ENCODE data around the gene KCTD19.
"Not testable (repeated sequence)": the region's sequence is repeated elsewhere in the genome, so short reads cannot be mapped to it uniquely, and the experiment has no call there.

Gene KCTD19

GRCh38 chr16:67326472-67327309, at the start of gene KCTD19, which contains the start of gene LRRC36:
KCTD19 (minus strand) TSS chr16:67326741; CDS start chr16:67326707, 34 bp downstream.
LRRC36 (plus strand) TSS chr16:67326815; CDS start chr16:67326863, 48 bp downstream.
- DNase-seq (ENCODE audit: low read depth, low spot score) = no peak

GRCh38 chr16:67376012-67376411, 49.5 kb upstream of the KCTD19 start:
- not testable (repeated sequence) for DNase-seq (ENCODE audit: low read depth, low spot score)

- no peak for DNase-seq (ENCODE audit: low read depth, low spot score)
Measured at GRCh38 chr16:67372664-67373063, 46.1 kb upstream of the KCTD19 start.

- DNase-seq (ENCODE audit: low read depth, low spot score) = no peak
Measured at GRCh38 chr16:67370661-67371060, 44.1 kb upstream of the KCTD19 start.

- DNase-seq (ENCODE audit: low read depth, low spot score) = no peak
Measured at GRCh38 chr16:67364600-67365235, 38.2 kb upstream of the KCTD19 start.

GRCh38 chr16:67361038-67361437, 34.5 kb upstream of the KCTD19 start:
- DNase-seq (ENCODE audit: low read depth, low spot score) = no peak

GRCh38 chr16:67359540-67360269, 33.2 kb upstream of the KCTD19 start:
- not testable (repeated sequence) for DNase-seq (ENCODE audit: low read depth, low spot score)

GRCh38 chr16:67357561-67357960, 31.0 kb upstream of the KCTD19 start:
- no peak for DNase-seq (ENCODE audit: low read depth, low spot score)

- DNase-seq (ENCODE audit: low read depth, low spot score) = no peak
Measured at GRCh38 chr16:67356396-67356795, 29.9 kb upstream of the KCTD19 start.

- not testable (repeated sequence) for DNase-seq (ENCODE audit: low read depth, low spot score)
Measured at GRCh38 chr16:67352463-67352862, 25.9 kb upstream of the KCTD19 start.

- DNase-seq (ENCODE audit: low read depth, low spot score) = no peak
Measured at GRCh38 chr16:67350324-67350723, 23.8 kb upstream of the KCTD19 start.

GRCh38 chr16:67349172-67349571, 22.6 kb upstream of the KCTD19 start:
- DNase-seq (ENCODE audit: low read depth, low spot score) = no peak

GRCh38 chr16:67346341-67346740, 19.8 kb upstream of the KCTD19 start:
- DNase-seq (ENCODE audit: low read depth, low spot score) = no peak

GRCh38 chr16:67345401-67345800, 18.9 kb upstream of the KCTD19 start:
- no peak for DNase-seq (ENCODE audit: low read depth, low spot score)

- no peak for DNase-seq (ENCODE audit: low read depth, low spot score)
Measured at GRCh38 chr16:67342616-67343015, 16.1 kb upstream of the KCTD19 start.

- no peak for DNase-seq (ENCODE audit: low read depth, low spot score)
Measured at GRCh38 chr16:67341250-67341649, 14.7 kb upstream of the KCTD19 start.

GRCh38 chr16:67339453-67339852, 12.9 kb upstream of the KCTD19 start:
- no peak for DNase-seq (ENCODE audit: low read depth, low spot score)

GRCh38 chr16:67336648-67337047, 10.1 kb upstream of the KCTD19 start:
- no peak for DNase-seq (ENCODE audit: low read depth, low spot score)

GRCh38 chr16:67336116-67336515, 9.6 kb upstream of the KCTD19 start:
- DNase-seq (ENCODE audit: low read depth, low spot score) = no peak

GRCh38 chr16:67333315-67333714, 6.8 kb upstream of the KCTD19 start:
- no peak for DNase-seq (ENCODE audit: low read depth, low spot score)

GRCh38 chr16:67329901-67330300, 3.4 kb upstream of the KCTD19 start:
- DNase-seq (ENCODE audit: low read depth, low spot score) = no peak

- DNase-seq (ENCODE audit: low read depth, low spot score) = no peak
Measured at GRCh38 chr16:67327743-67328142, 1.2 kb upstream of the KCTD19 start.
